Heart left ventricle (tissue), 16 donors: ENCODE data around the gene EMD. TPM values are rescaled to one million over a fixed set of nuclear protein-coding genes. Genes with fewer than 3 reads are reported as not detected.
A peak's percentile ranks its signal among the peaks of the same experiment; 100 is the strongest.
"Not testable (repeated sequence)": the region's sequence is repeated elsewhere in the genome, so short reads cannot be mapped to it uniquely, and the experiment has no call there.

ENCODE experiments used
- ATAC-seq, 4 donors: fragments of 200-7000 bp; cut with Tn5 transposase; one replicate each; pipeline ENCODE4 v1.9.1; 2020 to 2022; ENCODE audit warnings: moderate library complexity in 4 of 4, mild to moderate bottlenecking in 3 of 4, moderate number of reproducible peaks in 1 of 4
- DNase-seq, 5 donors: peaks; one replicate each; pipeline ENCODE4 v3.0.0-alpha.2; 2020
- H3K27ac ChIP-seq, 12 donors: fragments of 200-600 bp; sonication (generic) in 4 of 12; one replicate each; pipeline versions ENCODE4 v1.5.0 to v1.8.0; 2016 to 2022; ENCODE audit warnings: mild to moderate bottlenecking in 2 of 12
- H3K27me3 ChIP-seq, 9 donors: fragments of 200-600 bp; sonication (generic) in 2 of 9; one replicate each; pipeline versions ENCODE4 v1.5.1 to v1.8.0; 2016 to 2022; ENCODE audit warnings: mild to moderate bottlenecking in 3 of 9
- H3K36me3 ChIP-seq, 9 donors: fragments of 200-600 bp; sonication (generic) in 2 of 9; one replicate each; pipeline versions ENCODE4 v1.5.0 to v1.8.0; 2018 to 2022; ENCODE audit warnings: mild to moderate bottlenecking in 2 of 9
- H3K4me1 ChIP-seq, 12 donors: fragments of 200-600 bp; sonication (generic) in 4 of 12; one replicate each; pipeline versions ENCODE4 v1.5.0 to v1.8.0; 2016 to 2022; ENCODE audit warnings: mild to moderate bottlenecking in 3 of 12
- H3K4me3 ChIP-seq, 12 donors: fragments of 200-600 bp; sonication (generic) in 4 of 12; one replicate each; pipeline versions ENCODE4 v1.5.0 to v1.8.0; 2017 to 2022; ENCODE audit warnings: mild to moderate bottlenecking in 9 of 12, moderate library complexity in 4 of 12
- H3K9me3 ChIP-seq, 12 donors: fragments of 200-600 bp; sonication (generic) in 4 of 12; one replicate each; pipeline versions ENCODE4 v1.5.0 to v1.8.0; 2016 to 2022; ENCODE audit warnings: mild to moderate bottlenecking in 1 of 12
- CTCF ChIP-seq, 12 donors: fragments of 200-600 bp; sonication (generic) in 4 of 12; IDR thresholded peaks; one replicate each; pipeline versions ENCODE4 v1.5.0 to v1.8.0; 2018 to 2022; ENCODE audit warnings: antibody characterized with exemption in 12 of 12, mild to moderate bottlenecking in 5 of 12
- POLR2A ChIP-seq, 2 donors: fragments of 450-650 bp; IDR thresholded peaks; one replicate each; pipeline ENCODE4 v1.6.1; 2017; ENCODE audit warnings: antibody characterized with exemption in 2 of 2, mild to moderate bottlenecking in 2 of 2, moderate library complexity in 2 of 2
- WGBS, 4 donors: extraction: QIAGEN DNeasy Blood & Tissue Kit in 2 of 4; methylation state at CpG; one replicate each; pipeline versions ENCODE4 v1.1.5 to v1.1.7; 2013 to 2018; 5-methylcytosine and 5-hydroxymethylcytosine counted together
- intact Hi-C, 10 donors: fragments of 100-400 bp; cut with DNase I; formaldehyde crosslinking; loops; one replicate each; pipeline versions ENCODE4 v1.11.1 to v1.14.2; 2022
- polyA plus RNA-seq, 2 donors: library from polyadenylated mRNA; stranded (reverse); fragments of 200-250 nt; gene quantifications; one replicate each; pipeline ENCODE4 v1.2.3, GENCODE V29; 2013
- total RNA-seq, 9 donors: library from RNA; depleted of rRNA in 2 of 9; stranded (reverse); fragments of >200 nt in 2 of 9; fragmentation: NEBNext Ultra II Directional in 3 of 9; extraction: Animal tissue kit (Norgen Biotek cat#: 25700) in 3 of 9; gene quantifications; one replicate each; pipeline versions ENCODE4 v1.1.0 to v1.2.4, GENCODE V29; 2016 to 2023
- donor health status: ischemic (EF 13 %, LVEDD 7.1; RV severe dilation, severe dysfunction).
- donor health status: healthy with polysubstance abuse.
- donor health status: DM: no; HTN: yes; CAD: no.
- donor health status: DM: no; HTN: no; CAD: no.
- donor health status: ischemic (EF 25% LVEDD 6.9; RV normal size, moderate dysfunction).
- donor health status: ischemic (EF 25% LVEDD 5.7; RV mildly dilated, moderate dysfunction).
- donor health status: healthy.
- donor health status: DM: yes; HTN: yes; CAD: no.
- donor health status: ischemic (EF 35%, LVEDD 5.7; RV mildly dilated, moderate dysfunction).
- donor health status: nonischemic (EF 11% LVEDD 7.7; RV severe dilation, severe dysfunction).
- donor health status: DM: yes; HTN: yes; CAD: no.
- donor health status: PGD.
- donor health status: ischemic (EF 29% LVEDD 5.4; RV normal size, mild dysfunction).
- donor health status: nonischemic (EF 23%, LVEDD 6.1; RV moderate dilation, normal function).

The EMD gene
- total and polyA plus RNA-seq, 11 donors: 37.6 to 152 (median 53.8) TPM

GRCh38 chrX:154383359-154384283 is 4.5 kb downstream of the EMD start:
- no peaks in the 10 kb centered on the region for H3K27me3 ChIP-seq
- H3K27ac ChIP-seq: peak overlapping the region in 1 of 12 donors; percentile 43
- DNase-seq (no peak), ATAC-seq (no peak)
- no peak overlapping the region for H3K4me3 ChIP-seq
- no peak for TF ChIP-seq POLR2A (IDR thresholded peaks at IDR 0.05)
- no peak for TF ChIP-seq CTCF (IDR thresholded peaks at IDR 0.05)
- WGBS, 4 donors: 50 to 64% (median 59%) methylated on average over 13 to 14 of the region's 14 CpGs
- H3K4me1 ChIP-seq: peaks cover 0 to 23% (median 10%) of the 10 kb centered on the region in 12 donors
- intact Hi-C loops: no loop called here
- peaks cover 0 to 18% (median 5%) of the 10 kb centered on the region in 9 donors for H3K36me3 ChIP-seq
- H3K9me3 ChIP-seq: peaks cover 0 to 5% (median 0%) of the 10 kb centered on the region in 12 donors

GRCh38 chrX:154384284-154384892 is 5.3 kb downstream of the EMD start:
- peaks cover 0 to 23% (median 10%) of the 10 kb centered on the region in 12 donors for H3K4me1 ChIP-seq
- no peaks in the 10 kb centered on the region for H3K27me3 ChIP-seq
- intact Hi-C loops: no loop called here
- DNase-seq: no peak
- no peak overlapping the region for H3K4me3 ChIP-seq
- TF ChIP-seq POLR2A (IDR thresholded peaks at IDR 0.05) (no peak), CTCF (IDR thresholded peaks at IDR 0.05) (peak in 11 of 12 donors; percentile 4 to 58 (median 38))
- peak overlapping the region in 2 of 12 donors; percentile 21 to 27 for H3K27ac ChIP-seq
- 46 to 73% (median 57%) methylated on average over 8 of the region's 8 CpGs for WGBS, 4 donors
- peak in 1 of 4 donors; percentile 29 for ATAC-seq
- H3K36me3 ChIP-seq: peaks cover 0 to 18% (median 5%) of the 10 kb centered on the region in 9 donors
- no peaks in the 10 kb centered on the region for H3K9me3 ChIP-seq

- intact Hi-C loops, H3K4me1 ChIP-seq, H3K27me3 ChIP-seq, H3K27ac ChIP-seq, H3K9me3 ChIP-seq, H3K4me3 ChIP-seq, H3K36me3 ChIP-seq, DNase-seq: not testable (repeated sequence)
- peak; percentile 8 to 48 (median 25) for ATAC-seq
- no CpG with 5 or more reads among the region's 20 CpGs for WGBS, 4 donors
Measured at GRCh38 chrX:154388094-154388493, 9.0 kb downstream of the EMD start.

- peak in 3 of 4 donors; percentile 0 to 10 (median 7) for ATAC-seq
- intact Hi-C loops: not testable (repeated sequence)
Measured at GRCh38 chrX:154388649-154389048, 9.6 kb downstream of the EMD start.

More at GRCh38 chrX:154388649-154389048, 9.6 kb downstream of the EMD start:
- H3K27ac ChIP-seq, H3K9me3 ChIP-seq, H3K4me1 ChIP-seq, H3K4me3 ChIP-seq, DNase-seq, H3K36me3 ChIP-seq, H3K27me3 ChIP-seq: not testable (repeated sequence)
- WGBS, 4 donors: no CpG with 5 or more reads among the region's 16 CpGs
